Activated CD8-positive, alpha-beta T cell treated with anti-CD3 and anti-CD28 coated beads for 36 hours (primary cell): ENCODE results near the gene CDH22. TPM values are rescaled to one million over a fixed set of nuclear protein-coding genes. Genes with fewer than 3 reads are reported as not detected.

Experiments used
- ATAC-seq: fragments of 200-7000 bp; cut with Tn5 transposase; one replicate; pipeline ENCODE4 v1.10.0; 2021; ENCODE audit warnings: mild to moderate bottlenecking, moderate library complexity
- CTCF ChIA-PET: fragments of 350-600 bp; sonication (Branson Sonifier 250); formaldehyde crosslinking; loops from one replicate; lab custom pipeline; 2021; ENCODE audit warnings: antibody characterized with exemption; lab: Charles Lee
- POLR2A ChIA-PET: fragments of 350-600 bp; sonication (Branson Sonifier 250); formaldehyde crosslinking; loops from one replicate; lab custom pipeline; 2021; ENCODE audit warnings: antibody characterized with exemption; lab: Charles Lee
- DNase-seq: peaks from one replicate; pipeline ENCODE4 v3.0.0-alpha.2; 2020
- H3K27ac Mint-ChIP-seq: one replicate; pipeline ENCODE4 v1.8.0; 2021; ENCODE audit warnings: mild to moderate bottlenecking, mixed read lengths
- H3K27me3 Mint-ChIP-seq: one replicate; pipeline ENCODE4 v1.8.0; 2021; ENCODE audit warnings: mixed read lengths
- H3K36me3 Mint-ChIP-seq: one replicate; pipeline ENCODE4 v1.8.0; 2021; ENCODE audit warnings: low read depth, mixed read lengths
- H3K4me1 Mint-ChIP-seq: one replicate; pipeline ENCODE4 v1.8.0; 2021; ENCODE audit warnings: low read depth, mixed read lengths
- H3K4me3 Mint-ChIP-seq: one replicate; pipeline ENCODE4 v1.8.0; 2021; ENCODE audit warnings: mild to moderate bottlenecking, moderate library complexity, mixed read lengths
- H3K9me3 Mint-ChIP-seq: one replicate; pipeline ENCODE4 v1.8.0; 2021; ENCODE audit warnings: mixed read lengths
- CTCF ChIP-seq: fragments of 200-600 bp; IDR thresholded peaks from one replicate; pipeline ENCODE4 v1.8.0; 2022; ENCODE audit warnings: antibody characterized with exemption, mild to moderate bottlenecking
- intact Hi-C: fragments of 100-400 bp; cut with micrococcal nuclease; formaldehyde crosslinking; loops from one replicate; pipeline ENCODE4 v1.10.0; 2022
- total RNA-seq, 2 experiments: library from RNA; stranded (reverse); gene quantifications; one replicate each; pipeline ENCODE4 v1.2.3, GENCODE V29; 2021

CDH22 gene
- total RNA-seq, 2 experiments from 2014 or later: not detected

GRCh38 chr20:46237227-46237626, 71.1 kb downstream of the CDH22 start:
- ATAC-seq: no peak
- CTCF ChIA-PET: no interaction called here
- POLR2A ChIA-PET: no interaction called here
- intact Hi-C loops: no loop called here
- Mint-ChIP-seq H3K4me3 (no peak overlapping the region), H3K4me1 (no peaks in the 10 kb centered on the region), H3K27me3 (peaks cover 11% of the 10 kb centered on the region), H3K27ac (no peak overlapping the region), H3K9me3 (no peaks in the 10 kb centered on the region), H3K36me3 (no peaks in the 10 kb centered on the region)
- no peak for DNase-seq
- TF ChIP-seq CTCF: no peak

DNA sequence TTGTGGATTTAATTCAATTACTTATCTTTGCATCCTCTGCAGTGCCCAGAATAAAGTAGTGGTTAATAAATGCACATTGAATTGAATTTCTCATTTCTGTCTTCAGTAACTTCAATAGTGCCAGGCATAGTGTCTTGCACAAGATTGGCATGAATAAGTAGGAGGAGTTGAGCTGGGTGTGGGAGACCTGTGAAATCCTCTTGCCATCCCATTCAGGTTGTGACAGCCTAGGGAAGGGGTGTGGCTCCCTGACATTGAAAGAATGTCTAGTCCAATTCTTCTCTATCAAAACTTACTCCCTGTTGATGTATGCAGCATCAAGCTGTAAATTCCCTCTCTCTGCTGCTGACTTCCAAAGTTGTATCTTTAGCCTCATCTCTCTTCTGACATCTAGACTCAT, 73.2 kb downstream of the CDH22 start:
- H3K4me3 Mint-ChIP-seq: no peak overlapping the region
- intact Hi-C loops: no loop called here
- H3K9me3 Mint-ChIP-seq: no peaks in the 10 kb centered on the region
- H3K27ac Mint-ChIP-seq: no peak overlapping the region
- peaks cover 12% of the 10 kb centered on the region for H3K27me3 Mint-ChIP-seq
- ChIA-PET CTCF (no interaction called here), POLR2A (no interaction called here)
- DNase-seq (no peak), ATAC-seq (no peak)
- H3K4me1 Mint-ChIP-seq: no peaks in the 10 kb centered on the region
- H3K36me3 Mint-ChIP-seq: no peaks in the 10 kb centered on the region
- no peak for TF ChIP-seq CTCF

DNA sequence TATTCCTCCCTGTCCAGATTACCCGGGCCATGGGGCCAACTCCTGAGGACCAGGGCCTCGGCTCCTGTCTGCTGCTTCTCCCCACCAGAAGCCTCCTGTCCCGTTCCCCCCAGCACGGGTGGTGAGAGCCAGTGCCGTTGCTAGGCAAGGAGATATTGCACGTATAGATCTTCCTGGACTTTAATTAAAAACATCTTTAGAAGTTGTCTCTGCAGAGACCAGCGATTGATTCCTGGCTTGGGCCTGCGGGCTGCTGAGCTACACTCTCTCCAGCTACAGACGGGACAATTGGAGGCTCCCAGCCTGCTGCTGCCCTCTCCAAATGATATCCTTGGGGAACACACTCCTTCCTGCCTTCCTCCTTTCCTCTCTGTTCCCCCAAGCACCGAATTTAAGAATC, 74.6 kb downstream of the CDH22 start:
- H3K4me3 Mint-ChIP-seq: no peak overlapping the region
- H3K4me1 Mint-ChIP-seq: no peaks in the 10 kb centered on the region
- H3K27ac Mint-ChIP-seq: no peak overlapping the region
- ATAC-seq (no peak), DNase-seq (no peak)
- ChIA-PET CTCF (no interaction called here), POLR2A (no interaction called here)
- H3K9me3 Mint-ChIP-seq: no peaks in the 10 kb centered on the region
- H3K27me3 Mint-ChIP-seq: peaks cover 16% of the 10 kb centered on the region
- TF ChIP-seq CTCF: no peak
- H3K36me3 Mint-ChIP-seq: no peaks in the 10 kb centered on the region
- intact Hi-C loops: no loop called here

DNA sequence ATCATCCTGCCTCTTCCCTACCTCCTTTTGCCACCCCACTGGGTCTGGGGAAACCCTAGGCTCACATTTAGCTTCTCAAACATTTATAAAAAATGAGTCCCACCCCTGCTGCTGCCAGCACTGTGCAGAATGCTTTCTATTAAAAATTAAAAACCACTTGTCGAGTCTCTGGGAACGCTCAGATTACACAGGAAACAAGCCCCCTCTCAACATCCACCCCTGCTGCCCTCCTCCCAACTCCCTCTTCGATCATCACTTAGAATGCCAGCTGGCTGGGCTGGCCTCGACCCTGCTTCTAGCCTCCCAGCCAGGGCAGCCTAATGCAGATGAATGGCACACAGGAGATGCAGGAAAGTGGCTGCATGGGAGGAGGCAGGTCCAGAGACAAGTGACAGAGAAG, 75.8 kb downstream of the CDH22 start:
- no peak for TF ChIP-seq CTCF
- intact Hi-C loops: no loop called here
- Mint-ChIP-seq H3K27me3 (peaks cover 15% of the 10 kb centered on the region), H3K27ac (no peak overlapping the region), H3K36me3 (no peaks in the 10 kb centered on the region), H3K4me3 (no peak overlapping the region), H3K4me1 (no peaks in the 10 kb centered on the region), H3K9me3 (no peaks in the 10 kb centered on the region)
- DNase-seq (no peak), ATAC-seq (no peak)
- ChIA-PET CTCF (no interaction called here), POLR2A (no interaction called here)

DNA sequence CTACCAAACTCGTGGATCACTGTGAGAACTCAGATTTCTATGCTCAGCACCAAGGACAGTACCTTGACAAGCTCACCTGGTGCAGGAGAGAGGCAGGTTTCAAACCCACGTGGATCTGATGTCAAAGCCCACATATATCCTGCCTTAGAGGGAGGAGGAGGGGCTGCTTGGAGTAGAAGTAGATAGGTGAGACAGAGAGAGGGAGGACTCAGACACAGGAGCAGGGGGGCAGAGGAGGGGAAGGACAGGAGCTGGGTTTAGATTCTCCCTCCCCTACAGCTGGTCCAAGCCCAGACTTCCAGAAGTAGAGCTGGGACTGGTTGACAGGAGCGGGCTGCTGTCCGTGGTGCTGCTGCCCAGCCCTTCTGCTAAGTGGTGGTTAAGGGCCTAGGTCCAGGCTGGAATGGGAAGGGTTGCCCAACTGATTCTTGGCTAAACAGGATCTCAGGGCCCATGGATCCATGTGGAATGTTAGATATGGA, 77.5 kb downstream of the CDH22 start:
- CTCF ChIA-PET: interaction anchor here (0.8 kb wide), 1 partner anchor 223 kb away, joined by 3 read pairs; no protein-coding TSS in a partner anchor
- TF ChIP-seq CTCF: no peak
- Mint-ChIP-seq H3K4me1 (no peaks in the 10 kb centered on the region), H3K4me3 (no peak overlapping the region), H3K27ac (no peak overlapping the region), H3K36me3 (no peaks in the 10 kb centered on the region), H3K27me3 (peaks cover 19% of the 10 kb centered on the region), H3K9me3 (no peaks in the 10 kb centered on the region)
- peak; percentile 34 for ATAC-seq
- intact Hi-C loops: no loop called here
- DNase-seq: no peak
- POLR2A ChIA-PET: interaction anchor here (0.5 kb wide), 1 partner anchor 213 kb away, joined by 3 read pairs; no protein-coding TSS in a partner anchor
